Mesendoderm (in vitro differentiated cells): ENCODE measurements around the gene ADAMTS10.

Experiments used
- DNase-seq: peaks from one replicate; pipeline ENCODE4 v3.0.0; 2013
- H2AK5ac ChIP-seq: 2 replicates; pipeline ENCODE4 v1.6.1; 2013; ENCODE audit warnings: low read length, inconsistent platforms
- H2BK120ac ChIP-seq: 2 replicates; pipeline ENCODE4 v1.6.1; 2013; ENCODE audit warnings: low read depth, mild to moderate bottlenecking, low read length, moderate library complexity, mixed read lengths
- H2BK15ac ChIP-seq: replicated peaks from 2 replicates; pipeline ENCODE4 v1.6.1; 2013; ENCODE audit warnings: low read depth, mild to moderate bottlenecking, moderate library complexity
- H2BK5ac ChIP-seq: 2 replicates; pipeline ENCODE4 v1.6.1; 2013; ENCODE audit warnings: low read length, inconsistent platforms
- H3K18ac ChIP-seq: 2 replicates; pipeline ENCODE4 v1.6.1; 2013; ENCODE audit warnings: mild to moderate bottlenecking, low read length, mixed read lengths
- H3K23ac ChIP-seq: one replicate; pipeline ENCODE4 v1.6.1; 2013; ENCODE audit warnings: low read length
- H3K27ac ChIP-seq: 2 replicates; pipeline ENCODE4 v1.5.1; 2013; ENCODE audit warnings: low read depth, mild to moderate bottlenecking, inconsistent platforms, low read length, moderate library complexity
- H3K27me3 ChIP-seq: 2 replicates; pipeline ENCODE4 v1.6.1; 2013; ENCODE audit warnings: low read length, control low read depth, mild to moderate bottlenecking, inconsistent platforms; ENCODE audit not compliant: insufficient read depth, poor library complexity
- H3K36me3 ChIP-seq: 2 replicates; pipeline ENCODE4 v1.6.1; 2013; ENCODE audit warnings: low read length, inconsistent platforms; ENCODE audit not compliant: control insufficient read depth, insufficient read depth
- H3K4ac ChIP-seq: one replicate; pipeline ENCODE4 v1.6.1; 2013; ENCODE audit warnings: low read depth, mild to moderate bottlenecking, low read length, moderate library complexity
- H3K4me1 ChIP-seq: 2 replicates; pipeline ENCODE4 v1.6.1; 2013; ENCODE audit warnings: low read depth, low read length, inconsistent platforms; ENCODE audit not compliant: control insufficient read depth
- H3K4me2 ChIP-seq: 2 replicates; pipeline ENCODE4 v1.6.1; 2013; ENCODE audit warnings: low read length
- H3K4me3 ChIP-seq: 2 replicates; pipeline ENCODE4 v1.5.1; 2013; ENCODE audit warnings: mild to moderate bottlenecking, low read length
- H3K56ac ChIP-seq: one replicate; pipeline ENCODE4 v1.6.1; 2013; ENCODE audit warnings: low read length
- H3K79me1 ChIP-seq: 2 replicates; pipeline ENCODE4 v1.6.1; 2013; ENCODE audit warnings: low read length, inconsistent platforms
- H3K79me2 ChIP-seq: 2 replicates; pipeline ENCODE4 v1.6.1; 2013; ENCODE audit warnings: mild to moderate bottlenecking, low read length; ENCODE audit not compliant: control insufficient read depth, insufficient read depth
- H3K9ac ChIP-seq: 2 replicates; pipeline ENCODE4 v1.6.1; 2013; ENCODE audit warnings: low read length, inconsistent platforms
- H4K5ac ChIP-seq: one replicate; pipeline ENCODE4 v1.6.1; 2013; ENCODE audit warnings: low read length
- H4K8ac ChIP-seq: one replicate; pipeline ENCODE4 v1.6.1; 2013; ENCODE audit warnings: low read depth, mild to moderate bottlenecking, control low read depth, low read length, moderate library complexity
- WGBS: extraction: QIAGEN DNeasy Blood & Tissue Kit; methylation state at CpG from one replicate; pipeline ENCODE4 v1.1.7; 2013; ENCODE audit warnings: low lambda C conversion rate, missing lambda C conversion rate; ENCODE audit not compliant: insufficient coverage; ENCODE audit errors: extremely low coverage; 5-methylcytosine and 5-hydroxymethylcytosine counted together

ADAMTS10 gene

GRCh38 chr19:8600064-8600463 is 10.5 kb downstream of the ADAMTS10 start:
- H3K36me3 ChIP-seq, result no peaks in the 10 kb centered on the region
- H2AK5ac ChIP-seq, result no peak overlapping the region

GRCh38 chr19:8596168-8596567 is 14.3 kb downstream of the ADAMTS10 start:
- Histone ChIP-seq H4K8ac (no peak overlapping the region), H3K27ac (no peak overlapping the region), H3K23ac (no peak overlapping the region), H3K4me3 (no peak overlapping the region), H3K9ac (no peak overlapping the region), H2BK5ac (no peak overlapping the region), H3K4me1 (no peaks in the 10 kb centered on the region), H3K79me1 (no peaks in the 10 kb centered on the region), H3K36me3 (no peaks in the 10 kb centered on the region), H3K4me2 (no peak overlapping the region), H4K5ac (no peak overlapping the region), H2BK15ac (no peak overlapping the region), H2AK5ac (no peak overlapping the region), H3K79me2 (no peaks in the 10 kb centered on the region), H3K4ac (no peak overlapping the region), H3K27me3 (no peaks in the 10 kb centered on the region), H3K18ac (no peak overlapping the region), H2BK120ac (no peak overlapping the region), H3K56ac (no peak overlapping the region)
- no CpG with 5 or more reads among the region's 23 CpGs for WGBS
- no peak for DNase-seq

More at GRCh38 chr19:8600064-8600463, 10.5 kb downstream of the ADAMTS10 start:
- no peak overlapping the region for H3K4me2 ChIP-seq
- H3K56ac ChIP-seq, result no peak overlapping the region
- H2BK15ac ChIP-seq, result no peak overlapping the region
- no peak overlapping the region for H3K4ac ChIP-seq
- WGBS, result no CpG with 5 or more reads among the region's 2 CpGs
- DNase-seq, result no peak
- H3K4me3 ChIP-seq, result no peak overlapping the region
- no peak overlapping the region for H4K5ac ChIP-seq
- no peaks in the 10 kb centered on the region for H3K79me2 ChIP-seq
- H3K18ac ChIP-seq, result no peak overlapping the region
- no peak overlapping the region for H2BK120ac ChIP-seq
- H2BK5ac ChIP-seq, result no peak overlapping the region
- H3K79me1 ChIP-seq, result no peaks in the 10 kb centered on the region
- H3K23ac ChIP-seq, result no peak overlapping the region
- H3K27ac ChIP-seq, result no peak overlapping the region
- H3K4me1 ChIP-seq, result no peaks in the 10 kb centered on the region
- H3K9ac ChIP-seq, result no peak overlapping the region
- no peaks in the 10 kb centered on the region for H3K27me3 ChIP-seq
- no peak overlapping the region for H4K8ac ChIP-seq

- Histone ChIP-seq H2BK5ac (no peak overlapping the region), H3K79me2 (no peaks in the 10 kb centered on the region), H2BK15ac (no peak overlapping the region), H3K79me1 (no peaks in the 10 kb centered on the region), H3K4me1 (no peaks in the 10 kb centered on the region), H3K4me3 (no peak overlapping the region), H2BK120ac (no peak overlapping the region), H3K18ac (no peak overlapping the region), H3K27ac (no peak overlapping the region), H2AK5ac (no peak overlapping the region), H3K23ac (no peak overlapping the region), H3K27me3 (no peaks in the 10 kb centered on the region), H3K4me2 (no peak overlapping the region), H3K9ac (no peak overlapping the region), H4K8ac (no peak overlapping the region), H3K4ac (no peak overlapping the region), H4K5ac (no peak overlapping the region), H3K36me3 (no peaks in the 10 kb centered on the region), H3K56ac (no peak overlapping the region)
- DNase-seq, result no peak
- no CpG with 5 or more reads among the region's 15 CpGs for WGBS
Measured at GRCh38 chr19:8595651-8596050, 14.9 kb downstream of the ADAMTS10 start.

- Histone ChIP-seq H4K8ac (no peak overlapping the region), H2BK120ac (no peak overlapping the region), H3K56ac (no peak overlapping the region), H3K4ac (no peak overlapping the region), H3K4me2 (no peak overlapping the region), H2BK5ac (no peak overlapping the region), H3K27ac (no peak overlapping the region), H2BK15ac (no peak overlapping the region), H3K79me1 (no peaks in the 10 kb centered on the region), H3K4me1 (no peaks in the 10 kb centered on the region), H4K5ac (no peak overlapping the region), H3K18ac (no peak overlapping the region), H3K27me3 (no peaks in the 10 kb centered on the region), H3K79me2 (no peaks in the 10 kb centered on the region), H2AK5ac (no peak overlapping the region), H3K36me3 (no peaks in the 10 kb centered on the region), H3K9ac (no peak overlapping the region), H3K23ac (no peak overlapping the region), H3K4me3 (no peak overlapping the region)
- WGBS, result no CpG with 5 or more reads among the region's 2 CpGs
- peak; percentile 40 for DNase-seq
Measured at GRCh38 chr19:8593931-8594330, 16.6 kb downstream of the ADAMTS10 start.

GRCh38 chr19:8592231-8593009 is 18.1 kb downstream of the ADAMTS10 start:
- no peaks in the 10 kb centered on the region for H3K27me3 ChIP-seq
- H3K79me2 ChIP-seq, result no peaks in the 10 kb centered on the region
- H3K79me1 ChIP-seq, result no peaks in the 10 kb centered on the region
- no peak overlapping the region for H3K18ac ChIP-seq
- H3K56ac ChIP-seq, result peak overlapping the region; percentile 76
- no peak overlapping the region for H3K4ac ChIP-seq
- no peak overlapping the region for H2BK5ac ChIP-seq
- no peak overlapping the region for H2BK120ac ChIP-seq
- peak overlapping the region; percentile 56 for H3K9ac ChIP-seq
- no peaks in the 10 kb centered on the region for H3K4me1 ChIP-seq
- no peak overlapping the region for H3K27ac ChIP-seq
- no CpG with 5 or more reads among the region's 55 CpGs for WGBS
- H3K36me3 ChIP-seq, result no peaks in the 10 kb centered on the region
- H2BK15ac ChIP-seq, result no peak overlapping the region
- H3K4me3 ChIP-seq, result no peak overlapping the region
- H2AK5ac ChIP-seq, result no peak overlapping the region
- H4K5ac ChIP-seq, result no peak overlapping the region
- H3K4me2 ChIP-seq, result peak overlapping the region; percentile 72
- DNase-seq, result peak; percentile 99
- no peak overlapping the region for H4K8ac ChIP-seq
- no peak overlapping the region for H3K23ac ChIP-seq
